NCI-H1092 (cell line): ENCODE data around the gene STX12.
"Not testable (repeated sequence)": the region's sequence is repeated elsewhere in the genome, so short reads cannot be mapped to it uniquely, and the experiment has no call there.

Experiments used
- DNase-seq: peaks from one replicate; lab custom pipeline; 2025; lab: John Stamatoyannopoulos, UW

The STX12 gene

DNA sequence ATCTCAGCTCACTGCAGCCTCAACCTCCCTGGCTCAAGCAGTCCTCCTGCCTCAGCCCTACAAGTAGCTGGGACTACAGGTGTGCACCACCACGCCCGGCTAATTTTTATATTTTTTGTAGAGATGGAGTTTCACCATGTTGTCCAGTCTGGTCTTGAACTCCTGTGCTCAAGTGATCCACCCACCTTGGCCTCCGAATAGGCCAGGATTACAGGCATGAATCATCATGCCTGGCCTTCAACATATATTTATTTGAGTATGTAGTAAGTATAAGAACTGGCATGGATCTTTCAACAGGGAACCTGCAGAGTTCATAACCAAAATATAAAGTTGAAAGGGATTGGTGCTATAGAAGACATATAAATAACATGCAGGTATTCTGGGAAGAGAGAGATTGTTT, 2.3 kb downstream of the STX12 start:
- DNase-seq, result not testable (repeated sequence)

DNA sequence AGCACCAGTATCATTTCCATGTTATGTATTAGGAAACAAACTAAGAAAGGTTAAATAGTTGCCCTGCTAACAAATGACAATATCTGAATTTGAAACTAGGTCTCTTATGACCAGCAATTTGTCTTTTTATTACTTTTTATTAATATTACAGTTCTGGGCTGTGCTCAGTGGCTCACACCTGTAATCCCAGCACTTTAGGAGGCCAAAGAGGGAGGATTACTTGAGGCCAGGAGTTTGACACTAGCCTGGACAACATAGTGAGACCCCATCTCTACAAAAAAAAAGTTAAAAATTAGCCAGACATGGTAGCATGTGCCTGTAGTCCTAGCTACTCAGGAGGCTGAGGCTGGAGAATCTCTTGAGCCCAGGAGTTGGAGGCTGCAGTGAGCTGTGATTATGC, 3.3 kb downstream of the STX12 start:
- DNase-seq, result not testable (repeated sequence)

DNA sequence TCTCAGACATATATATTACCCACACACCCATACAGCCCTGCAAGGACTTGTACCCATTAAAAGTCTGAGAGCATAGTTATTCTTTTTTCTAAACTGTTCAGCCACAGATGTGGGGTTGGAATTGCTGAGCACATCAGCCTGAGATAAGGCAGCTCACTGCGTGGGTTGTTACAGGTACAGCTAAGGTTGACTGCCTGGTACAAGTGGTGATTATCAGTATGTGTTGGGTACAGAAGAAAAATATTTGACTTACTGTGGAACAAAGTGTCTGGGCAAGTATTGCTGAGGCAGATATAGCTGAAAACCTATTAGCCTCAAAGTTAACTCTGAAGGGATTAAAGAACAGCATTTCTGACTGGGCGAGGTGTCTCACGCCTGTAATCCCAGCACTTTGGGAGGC, 5.0 kb downstream of the STX12 start:
- no peak for DNase-seq

DNA sequence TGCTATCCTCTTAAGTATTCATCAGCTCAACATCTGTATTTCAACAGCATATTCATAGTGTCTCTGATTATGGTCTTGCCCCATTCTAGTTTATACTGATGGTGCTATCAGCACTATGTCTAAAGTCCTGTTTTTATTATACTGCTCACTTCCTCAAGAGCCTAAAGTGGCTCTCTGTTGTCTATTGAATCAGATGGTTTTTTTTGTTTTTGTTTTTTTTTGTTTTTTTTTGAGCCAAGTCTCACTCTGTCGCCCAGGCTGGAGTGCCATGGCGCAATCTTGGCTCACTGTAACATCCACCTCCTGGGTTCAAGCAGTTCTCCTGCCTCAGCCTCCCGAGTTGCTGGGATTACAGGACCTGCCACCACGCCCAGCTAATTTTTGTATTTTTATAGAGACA, 6.1 kb downstream of the STX12 start:
- no peak for DNase-seq

DNA sequence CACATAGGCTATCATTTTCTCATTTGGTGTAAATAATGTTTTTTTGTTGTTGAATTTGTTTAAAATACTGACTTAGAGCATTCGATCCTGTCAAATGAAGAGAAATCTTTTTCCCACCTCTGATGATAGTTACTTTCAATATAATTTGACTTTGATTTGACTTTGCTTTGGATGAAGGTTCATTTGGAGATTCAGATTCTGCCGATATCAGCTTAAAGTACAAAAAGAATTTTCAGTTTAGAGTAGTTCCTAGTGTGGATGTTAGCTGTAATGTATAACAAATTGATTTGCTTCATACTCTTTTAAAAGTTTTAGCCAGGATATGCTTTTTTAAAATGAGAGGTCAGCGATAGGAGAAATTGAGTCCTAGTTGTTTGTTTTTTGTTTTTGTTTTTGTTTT, 9.9 kb downstream of the STX12 start:
- DNase-seq, result no peak

DNA sequence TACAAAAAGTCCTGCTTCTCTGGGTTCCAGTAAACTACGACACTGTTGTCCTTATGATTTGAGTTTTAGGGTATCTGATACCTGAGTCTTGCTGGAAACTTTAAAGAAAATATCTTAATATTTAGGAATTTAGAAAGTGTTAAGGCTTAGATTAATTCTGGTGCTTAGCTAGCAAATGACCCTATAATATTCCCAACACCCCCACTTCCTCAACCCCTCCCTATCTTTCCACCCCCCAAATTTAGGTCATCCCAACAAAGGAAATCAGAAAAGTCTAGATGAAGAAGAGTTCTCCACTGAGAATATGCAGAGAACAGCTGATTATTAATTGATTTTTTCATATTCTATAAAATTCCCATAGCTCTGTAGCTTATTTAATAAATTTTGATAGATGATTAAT, 11.7 kb downstream of the STX12 start:
- DNase-seq, result no peak

DNA sequence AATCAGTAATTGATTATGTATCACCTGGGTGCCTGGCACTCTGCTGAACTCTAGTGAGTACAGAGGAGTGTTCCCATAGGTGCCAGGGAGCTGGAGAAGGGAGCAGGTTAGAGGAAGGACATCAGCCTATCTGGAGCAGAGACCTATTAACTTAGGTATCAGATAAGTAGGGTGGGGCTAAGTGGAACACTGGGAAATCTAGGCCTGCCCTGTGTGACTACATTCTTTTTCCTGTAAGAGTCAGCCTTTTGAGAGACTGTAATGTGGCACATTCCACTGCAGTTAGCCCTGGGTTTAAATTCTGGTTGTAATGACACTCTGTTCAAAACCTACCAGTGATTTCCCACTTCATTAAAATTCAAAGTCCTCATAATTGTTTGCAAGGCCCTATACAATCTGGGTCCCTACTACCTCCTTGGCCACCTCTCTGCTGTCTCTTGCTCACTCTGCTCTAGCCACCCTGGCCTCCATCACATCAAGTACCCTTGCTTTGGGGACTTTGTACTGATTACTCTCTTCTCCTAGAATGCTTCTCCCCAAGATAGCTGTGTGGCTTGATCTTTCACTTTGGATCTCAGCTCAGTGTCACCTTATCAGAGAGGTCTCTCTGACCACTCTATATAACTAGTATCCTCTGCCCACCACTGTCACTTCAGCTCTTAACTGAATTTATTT, 12.9 kb downstream of the STX12 start:
- DNase-seq, result no peak

DNA sequence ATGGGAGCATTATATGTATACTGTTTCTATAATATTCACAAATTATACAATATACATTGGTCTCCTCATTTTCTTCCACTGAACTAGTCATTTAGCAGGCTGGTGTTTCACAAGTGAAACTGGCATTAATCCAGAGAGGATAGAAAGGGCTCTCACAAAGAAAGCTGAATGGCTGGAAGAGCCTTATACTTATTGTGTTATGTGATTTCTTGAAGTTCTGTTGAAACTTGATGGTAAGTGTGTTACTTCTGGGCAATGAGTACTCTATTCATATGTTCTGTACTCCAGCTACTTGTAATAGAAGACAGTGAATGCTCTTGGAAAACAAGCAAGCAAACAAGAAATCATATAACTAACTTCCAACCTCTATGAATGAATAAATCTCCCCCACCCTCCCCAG, 14.9 kb downstream of the STX12 start:
- DNase-seq, result no peak

DNA sequence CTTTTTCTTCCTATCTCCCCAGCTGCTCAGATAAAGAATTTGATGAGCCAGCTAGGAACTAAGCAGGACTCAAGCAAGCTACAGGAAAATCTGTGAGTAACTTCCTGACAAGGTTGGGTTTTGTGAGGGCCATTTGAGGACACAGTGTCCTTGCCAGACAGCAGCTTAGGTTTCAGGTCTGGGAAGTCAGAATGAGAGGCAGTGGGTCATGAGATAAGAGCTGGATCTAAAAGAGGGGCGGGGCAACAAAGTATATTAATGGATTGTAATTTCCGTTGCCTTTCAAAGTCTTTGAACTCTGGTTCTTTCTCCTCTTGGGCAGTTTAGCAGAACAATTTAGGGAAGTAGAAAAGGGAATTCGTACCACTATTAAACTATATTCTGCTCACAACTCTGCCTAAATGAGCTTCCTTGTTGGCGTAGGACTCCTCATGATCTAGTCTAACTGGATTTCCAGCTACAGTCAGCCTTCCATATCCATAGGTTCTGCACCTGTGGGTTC, 16.6 kb downstream of the STX12 start:
- DNase-seq, result no peak

DNA sequence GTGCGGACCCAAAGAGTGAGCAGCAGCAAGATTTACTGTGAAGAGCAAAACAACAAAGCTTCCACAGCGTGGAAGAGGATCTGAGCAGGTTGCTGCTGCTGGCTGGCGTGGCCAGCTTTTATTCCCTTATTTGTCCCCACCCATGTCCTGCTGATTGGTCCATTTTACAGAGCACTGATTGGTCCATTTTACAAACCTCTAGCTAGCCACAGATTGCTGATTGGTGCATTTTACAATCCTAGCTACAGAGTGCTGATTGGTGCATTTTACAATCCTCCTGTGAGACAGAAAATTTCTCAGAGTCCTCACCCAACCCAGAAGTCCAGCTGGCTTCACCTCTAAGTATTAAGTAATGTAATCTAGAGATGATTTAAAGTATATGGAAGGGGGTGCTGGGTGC, 17.3 kb downstream of the STX12 start:
- not testable (repeated sequence) for DNase-seq

DNA sequence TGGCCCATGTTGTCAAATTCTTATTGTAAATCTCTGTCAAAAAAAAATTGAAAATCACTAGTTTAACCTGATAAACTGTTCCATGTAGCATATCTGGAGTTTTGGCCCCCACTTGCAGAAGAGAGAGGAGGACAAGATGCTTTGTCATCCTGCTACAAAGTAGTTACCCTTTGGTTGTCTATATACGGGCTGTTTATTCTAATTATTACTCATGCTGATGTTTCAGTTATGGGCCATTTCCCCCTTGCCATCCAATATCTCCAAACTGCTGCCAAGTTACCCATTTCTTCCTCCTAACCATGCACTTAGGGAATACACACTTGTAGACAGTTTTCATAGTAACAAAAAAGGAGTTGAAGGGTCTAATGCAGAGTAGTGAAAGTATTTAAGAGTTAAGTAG, 22.6 kb downstream of the STX12 start:
- DNase-seq, result no peak

DNA sequence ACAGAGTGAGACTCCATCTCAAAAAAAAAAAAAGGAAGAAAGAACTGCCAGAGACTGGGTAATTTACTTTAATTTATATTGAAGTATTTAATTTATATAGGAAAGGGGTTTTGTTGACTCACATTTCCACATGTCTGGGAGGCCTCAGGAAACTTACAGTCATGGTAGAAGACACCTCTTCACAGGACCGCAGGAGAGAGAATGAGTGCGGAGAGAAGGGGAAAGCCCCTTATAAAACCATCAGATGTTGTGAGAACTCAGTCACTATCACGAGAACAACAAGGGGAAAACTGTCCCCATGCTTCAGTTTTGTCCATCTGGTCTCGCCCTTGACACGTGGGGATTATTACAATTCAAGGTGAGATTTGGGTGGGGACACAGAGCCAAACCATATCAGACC, 31.8 kb downstream of the STX12 start:
- DNase-seq, result no peak

DNA sequence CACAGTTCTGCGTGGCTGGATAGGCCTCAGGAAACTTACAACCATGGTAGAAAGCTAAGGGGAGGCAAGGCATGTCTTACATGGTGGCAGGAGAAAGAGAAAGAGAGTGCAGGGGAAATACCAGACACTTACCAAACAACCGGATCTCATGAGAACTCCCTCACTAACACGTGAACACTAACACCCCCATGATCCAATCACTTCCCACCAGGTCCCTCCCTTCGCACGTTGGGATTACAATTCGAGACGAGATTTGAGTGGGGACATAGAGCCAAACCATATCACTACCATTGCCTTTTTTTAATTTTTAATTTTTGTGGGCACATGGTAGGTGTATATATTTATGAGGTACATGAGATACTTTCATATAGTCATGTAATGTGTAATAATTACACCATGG, 33.7 kb downstream of the STX12 start:
- no peak for DNase-seq

DNA sequence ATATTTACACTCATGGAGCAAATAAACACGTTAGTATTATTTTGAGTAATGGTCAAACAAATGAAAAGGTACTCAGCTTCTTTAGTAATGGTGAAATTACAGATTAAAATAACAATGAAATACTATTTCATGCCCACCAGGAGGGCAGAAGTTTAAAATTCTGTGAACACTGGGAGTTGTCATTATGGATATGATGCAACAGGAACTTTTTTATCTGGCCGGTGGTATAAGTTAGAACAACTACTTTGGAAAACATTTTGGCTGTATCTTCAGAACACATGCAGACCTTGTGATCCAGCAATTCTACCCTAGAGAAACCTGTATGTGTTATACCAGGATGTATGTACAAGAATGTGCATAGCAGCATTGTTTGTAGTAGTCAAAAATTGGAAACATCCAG, 34.4 kb downstream of the STX12 start:
- DNase-seq, result no peak

DNA sequence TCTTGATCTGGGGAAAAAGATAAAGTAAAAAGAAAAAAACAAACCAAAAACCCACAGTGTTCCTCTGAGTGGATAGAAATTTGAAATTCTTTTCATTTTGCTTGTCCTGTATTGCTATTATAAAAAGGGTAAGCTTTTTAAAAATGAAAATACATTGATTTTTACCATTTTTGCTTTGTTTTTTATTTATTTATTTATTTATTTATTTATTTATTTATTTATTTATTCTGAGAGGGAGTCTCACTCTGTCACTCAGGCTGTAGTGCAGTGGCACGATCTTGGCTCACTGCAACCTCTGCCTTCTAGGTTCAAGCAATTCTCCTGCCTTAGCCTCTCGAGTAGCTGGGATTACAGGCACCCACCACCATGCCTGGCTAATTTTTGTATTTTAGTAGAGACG, 35.1 kb downstream of the STX12 start:
- DNase-seq, result not testable (repeated sequence)

DNA sequence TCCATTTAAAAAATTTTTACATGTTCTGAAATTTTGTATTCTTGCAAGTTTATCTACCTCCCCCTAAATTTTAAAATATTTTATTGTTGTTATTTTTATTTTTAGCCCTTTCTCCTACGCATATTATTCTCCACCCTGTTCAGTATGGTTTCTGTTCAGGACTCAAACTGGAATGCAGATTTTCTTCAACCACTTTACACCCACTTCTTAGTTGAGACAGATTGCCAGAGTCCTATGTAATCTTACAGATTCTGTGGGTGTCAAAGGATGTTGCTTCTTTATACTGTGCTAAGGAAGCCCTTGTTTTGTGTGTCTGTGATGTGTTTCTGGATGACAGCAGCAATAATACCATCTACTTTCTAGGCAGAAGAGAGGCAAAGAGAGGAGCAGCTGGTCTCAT, 36.9 kb downstream of the STX12 start:
- DNase-seq, result no peak

DNA sequence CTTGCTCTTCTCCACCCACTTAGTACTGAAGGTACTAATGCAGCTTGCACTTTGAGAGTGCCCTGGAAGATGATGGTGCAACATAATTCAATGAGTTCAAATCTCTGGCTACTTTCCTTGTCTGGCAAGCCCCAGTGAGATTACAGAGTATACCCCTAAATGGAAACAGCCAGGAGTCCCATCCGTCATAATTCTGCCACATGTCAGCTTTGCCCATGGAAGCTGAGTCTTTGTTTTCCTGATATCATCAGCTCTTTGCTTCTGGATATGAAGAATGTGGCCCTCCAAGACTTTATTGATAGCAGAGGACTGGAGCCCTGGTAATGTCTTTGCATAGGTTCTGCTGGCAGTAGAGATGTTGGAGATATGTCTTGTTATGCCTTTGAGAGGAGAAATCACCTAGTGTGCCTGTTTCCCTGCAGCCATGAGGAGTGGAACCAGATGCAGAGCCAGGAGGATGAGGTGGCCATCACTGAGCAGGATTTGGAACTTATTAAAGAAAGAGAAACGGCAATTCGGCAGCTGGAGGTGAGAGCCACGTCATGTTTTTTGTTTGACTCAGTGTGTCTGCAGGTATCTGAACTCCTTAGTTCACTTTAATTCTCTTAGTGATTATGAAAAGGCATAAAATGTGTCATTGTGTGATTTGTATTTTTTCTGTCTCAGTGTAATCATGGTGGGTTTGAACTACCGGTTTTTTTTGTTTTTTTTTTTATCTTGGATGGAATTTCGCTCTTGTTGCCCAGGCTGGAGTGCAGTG, 38.9 kb downstream of the STX12 start:
- no peak for DNase-seq

DNA sequence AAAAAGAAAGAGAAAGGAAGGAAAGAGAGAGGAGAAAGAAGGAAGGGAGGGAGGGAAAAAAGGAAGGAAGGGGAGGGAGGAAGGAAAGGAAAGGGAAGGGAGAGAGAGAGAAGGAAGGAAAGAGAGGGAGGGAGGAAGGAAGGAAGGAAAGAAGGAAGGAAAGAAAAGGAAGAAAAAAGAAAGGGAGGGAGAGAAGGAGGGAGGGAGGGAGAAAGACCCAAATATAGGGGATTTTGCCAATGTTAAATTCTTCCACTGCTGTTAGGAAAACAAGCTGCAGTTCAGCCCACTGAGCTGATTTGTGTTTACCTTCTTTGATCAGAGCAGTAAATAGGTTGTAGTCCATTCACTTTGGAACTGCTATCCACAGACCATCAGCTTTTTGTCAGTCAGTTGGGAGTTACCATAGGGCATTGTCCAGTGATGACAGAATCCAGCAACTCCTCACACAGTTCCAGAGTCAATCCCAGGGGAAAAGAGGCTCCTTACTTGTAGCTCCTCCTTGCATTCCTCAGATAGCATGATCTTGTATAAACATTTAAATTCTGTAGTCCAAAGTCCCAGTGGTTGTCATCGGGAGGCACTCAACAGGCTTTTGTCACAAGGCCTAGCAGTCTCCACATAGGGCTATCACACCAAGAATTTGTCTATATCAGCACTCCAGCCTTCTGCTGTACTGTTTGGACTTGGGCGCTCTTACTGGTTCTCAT, 44.1 kb downstream of the STX12 start:
- no peak for DNase-seq

DNA sequence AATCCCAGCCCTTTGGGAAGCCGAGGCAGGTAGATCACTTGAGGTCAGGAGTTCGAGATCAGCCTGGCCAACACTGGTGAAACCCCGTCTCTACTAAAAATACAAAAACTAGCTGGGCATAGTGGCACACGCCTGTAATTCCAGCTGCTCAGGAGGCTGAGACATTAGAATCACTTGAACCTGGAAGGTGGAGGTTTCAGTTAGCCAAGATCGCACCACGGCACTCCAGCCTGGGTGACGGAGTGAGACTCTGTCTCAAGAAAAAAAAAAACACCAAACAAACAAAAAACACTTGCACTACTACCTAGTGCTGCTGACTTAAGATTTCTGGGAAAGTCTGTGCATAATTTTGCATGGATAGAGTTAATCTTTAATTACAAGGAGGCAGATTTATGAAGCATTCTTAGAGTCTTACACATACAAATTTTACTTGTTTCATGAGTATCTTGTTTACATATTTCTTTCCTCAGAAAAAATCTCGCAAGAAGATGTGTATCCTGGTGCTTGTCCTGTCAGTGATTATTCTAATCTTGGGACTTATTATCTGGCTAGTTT, 48.8 kb downstream of the STX12 start:
- no peak for DNase-seq

DNA sequence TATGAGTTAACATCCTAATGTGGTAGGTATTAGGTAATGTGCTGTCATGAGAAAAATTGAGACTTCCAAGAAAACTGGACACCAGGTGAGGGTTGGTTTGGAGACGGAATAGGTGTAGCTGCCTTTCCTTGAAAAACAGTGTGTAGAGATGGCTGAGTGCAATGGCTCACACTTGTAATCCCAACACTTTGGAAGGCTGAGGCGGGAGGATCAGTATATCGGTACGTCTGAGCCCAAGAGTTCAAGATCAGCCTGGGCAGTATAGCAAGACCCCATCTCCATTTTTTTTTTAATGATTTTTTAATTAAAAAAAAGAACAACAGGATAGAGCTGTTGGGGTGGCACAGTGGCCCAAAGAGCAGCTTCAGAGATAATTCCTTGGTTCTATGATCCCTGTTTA, 50.8 kb downstream of the STX12 start:
- DNase-seq, result no peak

DNA sequence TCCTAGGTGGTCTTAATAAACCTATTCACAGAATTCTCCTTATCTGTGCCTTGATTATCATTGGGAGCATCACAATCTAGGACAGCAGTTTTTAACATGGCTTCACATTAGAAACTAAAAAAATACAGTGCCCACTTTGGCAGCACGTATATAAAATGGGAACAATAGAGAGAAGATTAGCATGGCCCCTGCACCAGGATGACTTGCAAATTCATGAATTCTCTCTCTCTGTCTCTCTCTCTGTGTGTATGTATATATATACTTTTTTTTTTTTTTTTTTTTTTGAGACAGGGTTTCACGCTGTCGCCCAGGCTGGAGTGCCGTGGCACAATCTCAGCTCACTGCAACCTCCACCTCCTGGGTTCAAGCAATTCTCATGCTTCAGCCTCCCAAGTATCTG, 51.4 kb downstream of the STX12 start:
- DNase-seq, result no peak

DNA sequence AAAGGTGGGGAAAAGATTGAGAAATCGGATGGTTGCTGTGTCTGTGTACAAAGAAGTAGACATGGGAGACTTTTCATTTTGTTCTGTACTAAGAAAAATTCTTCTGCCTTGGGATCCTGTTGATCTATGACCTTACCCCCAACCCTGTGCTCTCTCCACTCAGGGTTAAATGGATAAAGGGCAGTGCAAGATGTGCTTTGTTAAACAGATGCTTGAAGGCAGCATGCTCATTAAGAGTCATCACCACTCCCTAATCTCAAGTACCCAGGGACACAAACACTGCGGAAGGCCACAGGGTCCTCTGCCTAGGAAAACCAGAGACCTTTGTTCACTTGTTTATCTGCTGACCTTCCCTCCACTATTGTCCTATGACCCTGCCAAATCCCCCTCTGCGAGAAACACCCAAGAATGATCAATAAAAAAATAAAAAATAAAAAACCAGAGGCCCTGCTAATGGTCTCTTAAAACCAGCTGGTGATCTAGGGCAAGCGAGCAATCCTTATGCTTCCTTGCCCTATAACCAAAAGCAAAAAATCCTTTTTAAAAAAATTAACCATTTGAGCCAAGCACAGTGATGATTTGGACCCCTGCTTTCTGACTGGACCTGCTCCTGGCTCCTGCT, 56.4 kb downstream of the STX12 start:
- not testable (repeated sequence) for DNase-seq
